MM.1S (cell line): ENCODE data around the gene PLPP3.

Source experiments
- DNase-seq: peaks from one replicate; pipeline ENCODE4 v3.0.0-alpha.2; 2015
- H2AFZ ChIP-seq: fragments of 300-600 bp; sonication (generic); 2 replicates; pipeline ENCODE4 v1.6.0; 2016; ENCODE audit warnings: antibody characterized with exemption, low read length
- H3F3A ChIP-seq: fragments of 300-600 bp; sonication (generic); 2 replicates; pipeline ENCODE4 v1.6.1; 2016; ENCODE audit warnings: mild to moderate bottlenecking, antibody characterized with exemption, low read length, moderate library complexity, mixed read lengths; ENCODE audit not compliant: insufficient read depth
- H3K27ac ChIP-seq: fragments of 300-600 bp; sonication (generic); 2 replicates; pipeline ENCODE4 v1.5.1; 2016; ENCODE audit warnings: mild to moderate bottlenecking, low read length
- H3K27me3 ChIP-seq: fragments of 300-600 bp; sonication (generic); replicated peaks from 2 replicates; pipeline ENCODE4 v1.6.0; 2016; ENCODE audit warnings: low read length; ENCODE audit not compliant: insufficient read depth
- H3K36me3 ChIP-seq: fragments of 300-600 bp; sonication (generic); replicated peaks from 2 replicates; pipeline ENCODE4 v1.6.1; 2016; ENCODE audit warnings: mild to moderate bottlenecking, low read length, mixed read lengths; ENCODE audit not compliant: insufficient read depth
- H3K4me1 ChIP-seq: fragments of 300-600 bp; sonication (generic); 2 replicates; pipeline ENCODE4 v1.6.1; 2016; ENCODE audit warnings: low read length, mixed read lengths
- H3K4me2 ChIP-seq: fragments of 300-600 bp; sonication (generic); 2 replicates; pipeline ENCODE4 v1.6.0; 2016; ENCODE audit warnings: low read depth, low read length
- H3K4me3 ChIP-seq: fragments of 300-600 bp; sonication (generic); 2 replicates; pipeline ENCODE4 v1.5.1; 2016; ENCODE audit warnings: low read length, mixed read lengths
- H3K79me2 ChIP-seq: fragments of 300-600 bp; sonication (generic); 2 replicates; pipeline ENCODE4 v1.6.1; 2016; ENCODE audit warnings: mixed run types, low read length, mixed read lengths
- H3K9ac ChIP-seq: fragments of 300-600 bp; sonication (generic); 2 replicates; pipeline ENCODE4 v1.6.1; 2016; ENCODE audit warnings: low read length, mixed read lengths
- H3K9me2 ChIP-seq: fragments of 300-600 bp; sonication (generic); replicated peaks from 2 replicates; pipeline ENCODE4 v1.6.1; 2016; ENCODE audit warnings: mild to moderate bottlenecking, low read length, mixed read lengths; ENCODE audit not compliant: insufficient read depth
- H3K9me3 ChIP-seq: fragments of 300-600 bp; sonication (generic); replicated peaks from 2 replicates; pipeline ENCODE4 v1.6.1; 2016; ENCODE audit warnings: mild to moderate bottlenecking, low read length, mixed read lengths; ENCODE audit not compliant: insufficient read depth
- H4K20me1 ChIP-seq: fragments of 300-600 bp; sonication (generic); 2 replicates; pipeline ENCODE4 v1.6.1; 2016; ENCODE audit warnings: mild to moderate bottlenecking, low read length, moderate library complexity, mixed read lengths; ENCODE audit not compliant: insufficient read depth
- CTCF ChIP-seq: fragments of 300-600 bp; sonication (generic); IDR thresholded peaks from 2 replicates; pipeline ENCODE4 v1.5.1; 2016; ENCODE audit warnings: antibody characterized with exemption, low read length, mixed read lengths
- EZH2 ChIP-seq: fragments of 300-600 bp; sonication (generic); optimal IDR thresholded peaks from 2 replicates; pipeline ENCODE3; 2017; ENCODE audit warnings: low read depth, mild to moderate bottlenecking, antibody characterized with exemption, low read length, mixed read lengths
- EZH2phosphoT487 ChIP-seq: fragments of 300-600 bp; sonication (generic); IDR thresholded peaks from 2 replicates; pipeline ENCODE4 v1.6.1; 2018; ENCODE audit warnings: antibody characterized with exemption, low read length

Gene PLPP3

GRCh38 chr1:56535939-56536338, 43.4 kb downstream of the PLPP3 start:
- DNase-seq, result no peak
- Histone ChIP-seq H3K9me2 (no peaks in the 10 kb centered on the region), H3F3A (no peaks in the 10 kb centered on the region), H4K20me1 (no peaks in the 10 kb centered on the region), H3K27ac (no peak overlapping the region), H3K9me3 (no peaks in the 10 kb centered on the region), H3K4me2 (no peak overlapping the region), H2AFZ (no peak overlapping the region), H3K36me3 (no peaks in the 10 kb centered on the region), H3K27me3 (no peaks in the 10 kb centered on the region), H3K79me2 (no peaks in the 10 kb centered on the region), H3K9ac (no peak overlapping the region), H3K4me3 (no peak overlapping the region), H3K4me1 (no peaks in the 10 kb centered on the region)
- no peak for TF ChIP-seq EZH2
- TF ChIP-seq EZH2phosphoT487, result no peak
- TF ChIP-seq CTCF, result no peak

GRCh38 chr1:56535362-56535761, 44.0 kb downstream of the PLPP3 start:
- H3K27me3 ChIP-seq, result no peaks in the 10 kb centered on the region
- no peak overlapping the region for H3K27ac ChIP-seq
- no peaks in the 10 kb centered on the region for H3K9me2 ChIP-seq
- H3K9ac ChIP-seq, result no peak overlapping the region
- H3K4me2 ChIP-seq, result no peak overlapping the region
- H3F3A ChIP-seq, result no peaks in the 10 kb centered on the region
- no peaks in the 10 kb centered on the region for H3K79me2 ChIP-seq
- no peaks in the 10 kb centered on the region for H3K36me3 ChIP-seq
- no peak for DNase-seq
- H3K9me3 ChIP-seq, result no peaks in the 10 kb centered on the region
- H2AFZ ChIP-seq, result no peak overlapping the region
- H3K4me3 ChIP-seq, result no peak overlapping the region
- H4K20me1 ChIP-seq, result no peaks in the 10 kb centered on the region
- H3K4me1 ChIP-seq, result no peaks in the 10 kb centered on the region
- TF ChIP-seq EZH2phosphoT487 (no peak), CTCF (no peak), EZH2 (no peak)

- H3K9me3 ChIP-seq, result no peaks in the 10 kb centered on the region
- no peaks in the 10 kb centered on the region for H3K9me2 ChIP-seq
- no peak for DNase-seq
- no peaks in the 10 kb centered on the region for H3K4me1 ChIP-seq
- H3K36me3 ChIP-seq, result no peaks in the 10 kb centered on the region
- H4K20me1 ChIP-seq, result no peaks in the 10 kb centered on the region
- H3K79me2 ChIP-seq, result no peaks in the 10 kb centered on the region
- H3K27ac ChIP-seq, result no peak overlapping the region
- H3K4me2 ChIP-seq, result no peak overlapping the region
- H2AFZ ChIP-seq, result no peak overlapping the region
- H3K9ac ChIP-seq, result no peak overlapping the region
- H3K4me3 ChIP-seq, result no peak overlapping the region
- H3F3A ChIP-seq, result no peaks in the 10 kb centered on the region
- TF ChIP-seq CTCF, result no peak
- no peak for TF ChIP-seq EZH2
- no peak for TF ChIP-seq EZH2phosphoT487
- 0 out of 2 replicates have a peak, but pooled peaks cover 4% of the 10 kb centered on the region for H3K27me3 ChIP-seq
Measured at GRCh38 chr1:56534130-56534651, 45.2 kb downstream of the PLPP3 start.
